HG03095 (cell line): ENCODE measurements around the gene PXDN.
"Not testable (repeated sequence)": the region's sequence is repeated elsewhere in the genome, so short reads cannot be mapped to it uniquely, and the experiment has no call there.

Source experiments
- ATAC-seq: cut with Tn5 transposase; IDR thresholded peaks from one replicate; pipeline ENCODE4 v1.9.1; 2021; ENCODE audit warnings: moderate library complexity; ENCODE audit not compliant: unreplicated experiment

PXDN gene

DNA sequence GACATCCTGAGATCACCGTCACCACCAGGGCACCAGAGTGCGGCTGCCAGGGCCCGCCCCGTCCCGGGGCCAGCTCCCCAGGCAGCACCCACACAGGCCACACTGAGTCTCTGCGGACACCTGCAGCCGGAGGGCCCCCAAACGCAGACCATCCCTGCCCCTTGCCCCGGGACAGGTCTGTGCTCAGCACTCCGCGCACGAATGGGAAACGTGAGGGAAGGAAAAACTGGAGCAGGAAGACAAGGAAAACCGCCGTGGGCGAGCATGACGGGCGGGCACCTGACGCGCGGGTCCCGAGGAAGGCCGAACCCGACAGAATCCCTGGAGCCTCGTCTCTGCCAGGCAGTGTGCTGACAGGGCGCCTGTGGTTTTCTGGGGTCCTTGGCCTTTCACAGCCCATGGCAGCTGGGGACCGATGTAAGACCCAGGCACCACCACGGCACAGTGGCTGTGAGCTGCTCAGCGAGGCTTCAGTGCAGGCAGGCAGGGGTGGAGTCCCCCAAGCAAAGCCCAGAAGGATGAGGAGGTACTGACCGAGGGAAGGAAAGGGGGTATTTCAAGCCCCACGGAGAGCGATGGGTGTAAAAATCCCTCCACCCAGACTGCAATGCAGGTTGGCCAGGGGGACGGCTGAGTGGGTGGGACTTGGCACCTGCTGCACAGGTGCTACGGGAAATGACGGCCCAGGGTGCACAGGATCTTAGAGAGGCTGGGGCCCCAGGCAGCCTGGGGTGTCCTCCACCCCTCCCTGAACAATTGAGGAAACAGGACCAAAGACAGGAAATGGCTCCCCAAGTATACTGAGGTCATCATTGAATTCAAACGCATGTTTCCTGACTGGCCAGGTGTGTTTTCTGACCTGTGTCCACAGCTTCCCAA is 59.0 kb downstream of the PXDN start:
- no peak for ATAC-seq

DNA sequence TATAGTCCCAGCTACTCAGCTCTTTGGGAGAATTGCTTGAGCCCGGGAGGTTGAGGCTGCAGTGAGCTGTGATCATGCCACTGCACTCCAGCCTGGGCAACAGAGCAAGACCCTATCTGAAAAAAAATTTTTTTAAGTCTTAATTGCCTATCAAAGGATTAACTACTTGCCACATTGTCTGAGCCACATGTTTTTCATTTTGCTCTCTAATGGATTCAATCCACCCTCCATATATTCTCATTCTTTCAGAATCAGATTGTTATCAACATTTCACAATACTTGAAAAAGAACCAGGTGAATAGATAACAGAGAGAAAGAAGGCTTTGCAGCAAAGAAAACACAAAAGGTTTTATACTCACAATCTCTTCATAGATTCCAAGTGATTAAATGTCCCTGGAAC is 61.0 kb downstream of the PXDN start:
- ATAC-seq, result no peak

DNA sequence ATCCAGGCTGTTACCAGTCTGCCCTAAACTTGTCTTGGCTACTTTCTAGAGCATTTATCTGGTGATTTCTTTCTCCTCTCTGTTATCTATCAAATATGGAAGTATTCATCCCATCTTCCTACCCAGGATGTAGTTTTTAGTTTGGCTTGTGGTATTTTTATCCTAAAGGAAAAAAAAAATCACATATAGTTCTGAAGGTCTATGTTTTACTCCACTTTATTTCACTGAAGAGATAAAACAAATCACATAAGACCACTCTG is 62.2 kb downstream of the PXDN start:
- ATAC-seq, result no peak

DNA sequence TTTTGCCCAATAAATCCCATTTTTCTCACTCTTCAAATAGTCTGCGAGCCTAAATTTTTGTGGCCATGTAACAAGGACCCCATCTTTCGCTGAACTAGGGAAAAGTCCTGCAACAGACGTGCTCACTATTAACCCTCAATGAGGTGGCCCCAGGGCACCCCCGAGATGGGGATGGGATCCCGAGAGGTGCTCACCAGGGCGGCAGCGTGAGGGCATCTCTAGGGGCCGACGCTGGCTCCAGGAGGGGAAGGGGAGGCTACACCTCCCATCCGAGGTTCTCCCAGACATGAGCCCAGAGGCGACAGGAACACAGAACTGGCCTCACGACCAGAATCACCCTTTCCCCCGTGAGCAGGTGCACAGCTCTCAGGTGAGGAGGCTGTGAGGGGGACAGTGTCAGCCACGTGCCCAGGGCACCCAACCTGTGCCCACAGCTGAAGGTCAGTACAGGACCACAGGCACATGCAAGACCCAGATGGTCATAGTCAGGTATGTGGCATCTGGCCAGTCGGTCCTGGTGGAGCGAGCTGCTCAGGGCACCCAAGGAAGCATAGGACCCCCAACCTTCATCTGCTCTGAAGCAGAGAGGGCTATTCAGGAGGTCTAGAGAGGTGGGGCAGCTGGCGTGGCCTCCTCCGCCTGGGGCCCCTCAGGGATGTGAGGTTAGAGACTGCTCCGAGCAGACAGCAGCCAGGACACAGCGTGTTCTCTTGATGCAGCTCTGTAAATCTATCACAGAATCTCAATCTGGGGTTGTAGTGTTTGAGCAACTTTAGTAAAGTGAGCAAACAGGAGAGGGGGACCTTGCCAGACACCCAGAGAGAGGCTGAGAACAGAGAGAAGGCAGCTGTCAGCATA is 62.8 kb downstream of the PXDN start:
- ATAC-seq, result no peak

DNA sequence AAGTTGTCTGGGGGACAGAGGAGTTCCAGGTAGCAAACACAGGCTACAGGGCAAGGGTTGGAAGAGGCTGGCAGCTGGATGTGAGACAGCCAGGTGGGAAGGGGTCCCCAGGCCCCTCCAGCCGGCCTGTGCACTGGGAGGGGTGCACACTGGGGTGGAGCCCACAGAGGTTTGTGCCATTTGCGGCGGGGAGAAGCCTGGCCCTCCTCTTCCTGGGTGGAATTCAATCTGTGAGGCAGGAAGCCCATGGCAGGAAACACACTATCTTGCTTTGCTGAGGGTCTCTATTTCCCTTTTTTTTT is 63.3 kb downstream of the PXDN start:
- ATAC-seq, result no peak

DNA sequence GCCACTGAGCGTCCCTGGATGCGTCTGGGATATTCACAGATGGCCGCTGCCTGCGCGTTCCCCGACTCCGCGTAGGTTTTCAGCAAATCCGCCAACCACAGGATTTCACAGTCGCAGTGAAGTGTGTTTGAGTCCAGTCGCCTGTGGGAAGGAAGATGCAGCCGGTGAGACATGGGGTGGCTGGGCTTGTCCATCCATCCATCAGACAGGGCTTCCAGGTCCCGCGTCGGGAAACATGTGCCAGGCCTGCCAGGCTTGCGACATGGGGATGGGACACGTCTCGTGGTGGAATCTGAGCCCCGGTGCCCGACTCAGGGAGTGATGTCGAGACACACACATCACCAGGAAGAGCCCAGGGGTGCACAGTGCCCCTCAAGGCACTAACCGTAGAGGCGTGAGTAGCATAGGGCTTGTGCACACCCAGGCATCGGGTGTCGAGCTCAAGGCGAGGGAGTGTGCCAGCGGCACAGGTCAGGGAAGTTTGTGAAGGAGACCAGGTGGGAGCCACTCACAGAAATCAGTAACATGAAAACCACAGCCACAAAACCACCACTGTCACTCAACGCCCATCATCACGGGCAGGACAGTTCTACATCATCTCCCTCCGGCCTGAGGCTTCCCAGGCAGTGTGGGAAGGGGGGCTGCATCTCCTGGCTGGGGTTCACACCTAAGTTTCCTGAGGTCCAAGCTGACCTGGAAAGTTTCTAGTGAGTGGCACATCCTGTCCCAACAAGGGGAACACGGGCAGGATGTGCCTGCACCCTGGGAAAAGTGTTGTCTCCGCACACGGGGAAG is 63.9 kb downstream of the PXDN start:
- ATAC-seq, result no peak

DNA sequence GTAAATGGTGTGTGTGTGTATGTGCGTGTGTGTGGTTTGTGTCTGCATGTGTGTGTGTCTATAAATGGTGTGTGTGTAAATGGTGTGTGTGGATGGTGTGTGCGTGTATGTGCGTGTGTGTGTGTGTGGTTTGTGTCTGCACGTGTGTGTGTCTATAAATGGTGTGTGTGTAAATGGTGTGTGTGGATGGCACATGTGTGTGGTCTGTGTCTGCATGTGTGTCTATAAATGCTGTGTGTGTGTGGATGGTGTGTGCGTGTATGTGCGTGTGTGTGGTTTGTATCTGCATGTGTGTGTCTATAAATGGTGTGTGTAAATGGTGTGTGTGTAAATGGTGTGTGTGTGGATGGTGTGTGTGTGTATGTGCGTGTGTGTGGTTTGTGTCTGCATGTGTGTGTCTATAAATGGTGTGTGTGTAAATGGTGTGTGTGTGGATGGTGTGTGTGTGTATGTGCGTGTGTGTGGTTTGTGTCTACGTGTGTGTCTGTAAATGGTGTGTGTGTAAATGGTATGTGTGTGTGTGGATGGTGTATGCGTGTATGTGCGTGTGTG is 64.8 kb downstream of the PXDN start:
- ATAC-seq, result not testable (repeated sequence)

DNA sequence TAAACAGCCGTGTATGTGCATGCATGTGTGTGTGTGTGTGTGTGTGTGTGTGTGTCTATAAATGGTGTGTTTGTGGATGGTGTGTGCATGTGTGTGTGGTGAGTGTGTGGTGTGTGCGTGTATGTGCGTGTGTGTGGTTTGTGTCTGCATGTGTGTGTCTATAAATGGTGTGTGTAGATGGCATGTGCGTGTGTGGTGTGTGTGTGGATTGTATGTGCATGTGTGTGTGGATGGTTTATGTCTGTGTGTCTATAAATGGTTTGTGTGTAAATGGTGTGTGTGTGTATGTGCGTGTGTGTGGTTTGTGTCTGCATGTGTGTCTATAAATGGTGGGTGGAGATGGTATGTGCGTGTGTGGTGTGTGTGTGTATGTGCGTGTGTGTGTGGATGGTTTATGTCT is 65.2 kb downstream of the PXDN start:
- not testable (repeated sequence) for ATAC-seq

DNA sequence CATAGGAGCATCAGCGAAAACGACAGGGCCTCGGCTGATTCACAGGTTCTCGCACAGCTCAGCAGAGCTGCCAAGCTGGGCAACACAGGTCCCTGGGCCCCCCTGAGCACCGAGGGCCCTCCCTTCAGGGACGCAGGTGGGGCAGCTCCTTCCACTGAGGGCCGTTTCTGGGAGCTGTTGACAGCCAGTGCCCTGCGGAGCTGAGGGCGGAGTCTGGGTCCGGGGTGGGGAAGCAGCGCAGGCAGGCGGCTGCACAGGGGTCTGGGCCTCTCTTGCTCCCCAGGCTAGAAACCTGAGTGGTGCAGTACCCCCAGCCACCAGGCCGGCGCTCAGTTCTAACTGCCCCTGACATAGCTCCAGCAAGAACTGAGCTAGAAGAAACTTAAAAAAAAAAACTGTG is 65.7 kb downstream of the PXDN start:
- ATAC-seq, result no peak

DNA sequence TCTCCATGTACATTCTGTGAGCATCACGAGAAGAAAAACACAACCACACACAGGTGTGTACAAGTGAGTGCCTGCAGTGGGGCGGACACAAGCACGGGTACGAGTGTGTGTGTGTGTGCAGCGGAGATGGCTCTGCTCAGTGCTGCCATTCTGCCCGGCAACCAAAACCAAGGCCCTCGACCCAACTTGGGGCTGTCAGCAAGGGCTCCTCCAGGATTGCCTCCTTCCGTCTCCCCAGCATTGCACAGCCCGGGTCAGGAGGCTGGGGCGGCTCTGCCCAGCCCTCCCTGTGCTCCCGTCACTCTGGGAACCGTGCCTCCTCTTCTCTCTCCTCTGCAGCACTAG is 66.5 kb downstream of the PXDN start:
- no peak for ATAC-seq

DNA sequence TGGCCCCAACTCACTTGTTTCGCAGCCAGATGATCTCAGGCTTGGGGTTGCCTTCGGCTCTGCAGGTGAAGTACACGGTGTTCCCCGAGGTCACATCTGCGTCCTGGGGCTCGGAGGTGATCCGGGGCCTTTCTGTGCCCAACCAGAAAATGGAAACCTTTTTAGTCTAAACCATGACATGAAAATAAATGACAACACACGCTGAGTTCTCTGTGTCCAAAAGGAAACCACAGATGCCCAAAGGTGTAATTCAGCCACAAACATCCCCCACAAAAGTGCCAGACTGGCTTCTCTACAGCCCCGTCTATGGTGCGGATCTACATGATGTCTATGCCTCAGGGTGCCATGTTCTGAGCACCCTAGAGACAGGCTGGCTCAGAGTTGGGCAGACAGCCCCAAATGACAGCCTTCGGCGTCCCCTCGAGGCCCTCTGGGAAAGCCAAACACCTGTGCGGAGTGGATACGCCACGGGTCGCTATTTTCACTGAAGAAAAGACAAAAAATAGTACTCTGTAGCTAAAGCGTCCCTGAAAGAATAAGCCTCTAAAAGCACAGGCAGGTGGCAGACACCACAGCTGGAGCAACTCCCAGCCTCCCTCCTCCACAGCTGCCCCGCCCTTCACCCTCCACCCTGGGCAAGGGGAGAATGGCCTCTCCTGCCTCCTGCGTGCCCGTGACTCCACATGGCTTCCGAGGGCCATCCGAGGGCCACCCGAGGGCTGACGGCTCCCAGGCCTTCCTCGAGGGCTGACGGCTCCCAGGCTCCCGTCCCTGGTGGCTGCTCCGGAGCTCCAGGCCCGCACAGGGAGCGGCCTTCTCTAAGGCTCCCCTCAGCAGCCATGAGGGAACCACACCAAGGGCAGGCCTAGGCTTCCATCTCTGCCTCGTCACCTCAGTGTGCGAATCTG is 67.1 kb downstream of the PXDN start:
- no peak for ATAC-seq

DNA sequence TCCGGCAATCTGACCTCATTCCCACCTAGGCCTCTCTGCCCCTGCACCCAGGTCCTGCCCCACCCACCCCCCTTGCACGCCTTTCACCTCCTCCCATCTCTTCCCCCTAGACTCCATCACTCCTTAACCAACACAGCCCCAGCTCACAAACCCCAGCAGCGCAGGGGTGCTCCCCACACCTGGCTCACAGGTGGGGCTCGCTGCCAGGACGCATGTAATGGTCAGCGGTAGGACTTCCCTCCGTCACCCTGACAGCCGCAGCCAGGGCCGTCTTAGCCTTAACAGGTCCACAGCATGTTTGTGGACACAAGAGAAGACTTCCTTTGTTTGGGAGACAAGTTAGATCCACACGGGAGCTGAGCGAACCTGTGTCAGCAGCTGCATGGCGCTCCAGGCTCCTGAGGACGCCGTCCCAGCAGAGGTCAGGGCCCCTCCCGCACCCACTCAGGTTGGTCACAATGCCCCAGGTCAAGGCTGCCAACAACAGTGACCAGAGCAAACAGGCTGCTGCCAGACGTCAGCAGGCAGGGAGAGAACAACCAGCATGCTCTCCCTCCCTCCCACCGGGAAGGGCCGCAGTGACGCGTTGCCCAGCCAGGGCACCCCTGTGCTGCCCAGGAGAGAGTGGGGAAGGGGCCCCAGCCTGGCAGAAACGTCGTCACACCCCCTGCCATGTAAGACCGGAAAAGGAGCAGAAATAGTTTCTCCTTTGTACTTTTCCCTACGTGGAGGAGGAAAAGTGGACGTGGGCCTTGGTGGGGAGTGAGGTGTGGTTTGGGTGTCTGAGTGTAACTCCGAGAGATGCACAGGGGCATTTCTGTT is 68.0 kb downstream of the PXDN start:
- ATAC-seq, result no peak

DNA sequence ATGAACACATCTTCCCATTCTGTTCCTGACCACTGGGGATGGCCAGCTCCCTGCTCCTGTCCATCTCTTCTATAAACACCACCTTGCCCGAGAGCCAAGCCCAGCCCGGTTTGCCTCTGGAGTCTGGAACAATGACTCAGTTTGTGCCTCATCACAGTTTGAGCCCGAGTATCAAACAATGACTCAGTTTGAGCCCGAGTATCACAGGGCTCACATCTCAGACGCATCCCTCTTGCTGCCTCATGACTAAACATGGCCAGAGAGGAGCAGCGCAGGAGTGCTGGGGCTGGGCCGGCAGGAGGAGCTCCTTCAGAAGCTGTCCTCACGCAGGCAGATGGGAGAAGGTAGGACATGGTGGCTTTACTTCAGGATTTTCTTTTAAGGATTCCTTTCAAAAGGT is 68.7 kb downstream of the PXDN start:
- ATAC-seq, result no peak

DNA sequence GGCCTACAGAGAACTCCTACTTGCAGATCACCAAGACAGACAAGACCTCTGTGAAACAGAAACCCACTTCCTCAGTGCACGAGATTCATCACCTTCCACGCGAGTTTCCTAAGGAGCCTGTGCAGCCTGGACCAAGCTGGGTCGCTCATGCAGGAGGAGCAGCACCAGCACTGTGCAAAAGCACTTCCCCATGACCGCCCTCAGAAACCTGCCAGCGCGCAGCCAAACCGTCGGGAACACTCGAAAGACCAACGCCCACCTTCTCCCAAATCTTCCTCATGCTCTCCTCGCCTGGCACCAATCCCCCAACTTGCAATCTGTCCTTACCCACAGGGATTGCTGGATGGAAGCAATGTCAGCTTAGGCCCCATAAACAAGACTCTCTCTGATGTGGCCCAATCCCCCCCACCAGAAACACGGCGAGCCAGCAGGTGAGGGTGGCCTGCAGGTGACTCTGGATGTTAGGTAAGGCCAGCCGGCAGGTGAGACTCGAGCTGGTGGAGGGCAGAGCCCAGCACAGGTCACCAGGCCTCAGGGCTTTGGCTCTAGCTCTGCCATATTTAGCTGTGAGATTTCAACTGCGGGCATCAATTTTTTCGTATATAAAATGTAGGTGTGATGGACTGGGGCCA is 69.4 kb downstream of the PXDN start:
- ATAC-seq, result no peak

DNA sequence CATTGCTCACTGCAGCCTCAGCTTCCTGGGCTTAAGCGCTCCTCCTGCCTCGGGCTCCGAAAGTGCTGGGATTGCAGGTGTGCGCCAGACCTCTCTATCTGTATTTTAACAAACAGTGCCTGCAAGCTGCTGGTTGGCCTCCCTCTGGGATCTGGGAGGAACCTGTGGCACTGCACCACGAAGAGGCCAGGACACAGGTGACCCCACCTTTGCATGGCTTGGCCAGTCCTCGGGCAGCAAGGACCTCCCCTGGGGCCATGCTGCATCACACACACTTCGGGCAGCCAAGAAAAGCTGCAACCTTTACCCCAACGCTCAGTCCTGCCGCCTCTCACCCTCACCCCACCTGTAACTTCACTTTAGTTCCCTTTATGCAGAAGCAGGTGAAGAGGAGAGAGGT is 70.0 kb downstream of the PXDN start:
- ATAC-seq, result no peak

DNA sequence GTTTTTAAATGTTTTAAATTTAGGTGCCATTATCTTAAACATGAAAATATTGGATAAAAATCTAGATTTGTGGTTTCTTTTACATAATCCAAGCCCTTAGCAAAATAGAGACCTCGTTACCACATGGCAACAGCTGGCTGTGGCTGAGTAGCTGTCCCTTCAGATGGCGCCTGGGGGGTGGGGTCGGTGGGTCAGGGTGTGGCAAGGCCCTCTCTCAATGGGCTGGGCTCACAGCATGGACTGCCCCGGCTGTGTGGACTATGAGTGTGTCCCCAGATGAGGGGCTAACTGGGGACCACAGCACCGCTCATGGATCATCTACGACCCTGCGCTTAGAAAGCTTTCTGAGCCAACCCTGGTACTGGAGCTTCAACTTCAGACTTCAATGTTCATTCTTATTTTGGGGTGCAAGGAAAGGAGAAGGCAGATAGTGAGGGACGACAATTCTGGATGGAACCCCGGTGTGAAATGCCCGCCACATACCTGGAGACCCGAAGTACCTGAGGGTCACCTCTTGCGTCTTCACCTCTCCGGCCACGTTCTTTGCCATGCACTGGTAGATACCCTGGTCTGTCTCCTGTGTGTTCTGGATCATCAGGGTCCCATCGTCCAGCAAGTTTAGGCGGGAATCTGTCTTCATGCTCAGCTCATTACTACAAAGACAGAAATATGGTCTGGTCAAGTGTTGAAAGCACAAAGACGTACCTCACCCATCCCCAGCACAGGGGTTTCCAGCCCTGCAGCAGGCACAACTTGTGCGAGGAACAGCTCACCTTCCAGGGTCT is 71.0 kb downstream of the PXDN start:
- ATAC-seq, result no peak

DNA sequence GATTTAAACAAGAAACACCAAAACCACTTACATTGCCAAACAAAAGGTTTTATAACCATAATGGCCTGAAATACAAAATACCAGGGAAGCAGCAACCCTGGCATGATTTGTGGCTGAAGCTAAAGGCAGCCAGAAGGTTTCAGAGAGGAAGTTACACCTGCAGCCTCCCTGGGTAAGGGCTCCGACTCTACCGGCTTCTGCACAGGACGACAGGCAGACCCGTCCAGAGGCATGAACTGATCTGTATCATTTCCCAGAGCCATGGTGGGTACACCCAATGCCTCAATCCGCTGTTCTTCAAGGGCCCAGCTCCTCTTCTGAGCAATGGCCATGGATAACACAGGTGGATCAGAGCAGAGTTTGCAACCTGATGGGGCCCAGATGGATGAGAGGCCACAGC is 71.6 kb downstream of the PXDN start:
- ATAC-seq, result no peak

DNA sequence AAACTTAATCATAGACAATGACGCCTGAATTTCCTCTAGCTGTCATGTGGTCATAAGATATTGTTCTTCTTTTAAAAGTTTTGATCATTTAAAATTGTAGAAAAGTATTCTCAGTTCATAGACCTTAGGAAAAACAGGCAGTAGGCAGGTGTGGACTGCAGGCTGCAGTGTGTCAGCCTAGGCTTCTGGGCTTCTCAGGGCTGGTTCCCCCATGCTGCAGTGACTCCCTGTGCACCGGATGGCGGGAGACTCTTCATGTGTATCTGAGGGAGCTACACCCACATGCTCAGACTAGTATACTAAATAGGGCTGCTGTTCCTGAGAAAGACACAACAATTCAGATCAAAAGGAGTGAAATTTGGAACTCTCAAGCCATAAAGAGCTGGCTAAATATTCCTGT is 72.4 kb downstream of the PXDN start:
- no peak for ATAC-seq

DNA sequence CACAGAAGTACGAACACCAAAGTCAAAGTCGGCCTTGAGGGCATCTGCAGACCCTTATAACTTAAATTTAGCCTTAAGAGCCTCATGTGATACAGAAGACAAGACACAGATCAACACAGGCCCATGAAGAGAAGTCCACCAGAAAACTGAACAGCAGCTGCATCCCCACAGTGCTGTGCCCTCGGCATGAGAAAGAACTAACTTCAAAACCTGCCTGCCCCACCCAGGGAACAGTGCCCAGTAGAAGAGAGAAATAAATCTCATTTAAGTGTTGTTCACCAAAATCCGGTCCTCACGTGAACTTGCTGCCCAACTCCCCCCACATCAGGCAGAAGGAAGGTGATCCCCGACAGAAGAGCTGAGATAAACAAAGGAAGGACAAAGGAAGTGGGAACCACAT is 73.7 kb downstream of the PXDN start:
- no peak for ATAC-seq
